8988T (cell line): ENCODE data around the gene AADAC.
"Not testable (repeated sequence)": the region's sequence is repeated elsewhere in the genome, so short reads cannot be mapped to it uniquely, and the experiment has no call there.

Experiments
- DNase-seq: peaks from one replicate; pipeline ENCODE4 v3.0.0; 2011

Gene AADAC

GRCh38 chr3:151813799-151814198, at the start of gene AADAC:
Gene AADAC, plus strand, starts transcription at chr3:151814116. Its CDS starts 47 bp downstream, at chr3:151814163.
- no peak for DNase-seq

GRCh38 chr3:151764699-151765098, 49.2 kb upstream of the AADAC start:
- DNase-seq = not testable (repeated sequence)

DNA sequence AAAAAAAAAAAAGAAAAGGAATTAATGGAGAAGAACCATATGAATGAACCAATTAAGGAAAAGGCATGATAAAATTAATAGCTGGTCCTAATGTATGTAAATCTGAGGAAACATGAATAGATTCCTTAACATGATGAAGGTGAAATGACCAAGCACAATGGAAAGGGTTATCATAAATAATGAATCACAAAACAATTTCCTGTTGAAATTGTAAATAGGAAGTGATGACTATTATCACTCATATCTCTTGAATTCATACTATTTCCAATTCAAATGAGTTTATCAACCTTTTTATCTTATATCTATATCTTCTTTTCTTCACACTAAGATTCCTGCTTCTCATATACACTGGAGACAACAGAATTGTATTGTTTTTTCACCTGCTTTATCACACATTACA, 48.2 kb upstream of the AADAC start:
- DNase-seq = no peak

DNA sequence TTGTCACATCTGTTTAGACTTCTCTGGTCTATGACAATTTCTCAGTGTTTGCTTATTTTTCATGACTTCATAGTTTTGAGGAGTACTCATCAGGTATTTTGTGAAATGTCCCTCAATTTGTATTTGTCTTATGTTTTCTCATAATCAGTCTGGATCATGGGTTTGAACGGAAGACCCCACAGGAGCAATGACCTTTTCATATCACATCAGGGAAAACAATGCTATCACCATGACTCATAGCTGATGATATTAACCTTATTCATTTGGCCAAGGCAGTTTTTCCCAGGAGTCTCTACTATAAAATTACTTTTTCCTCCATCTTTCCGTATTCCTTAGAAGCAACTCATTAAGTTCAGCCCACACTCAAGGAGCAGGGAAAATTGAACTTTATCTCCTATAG, 47.5 kb upstream of the AADAC start:
- no peak for DNase-seq

DNA sequence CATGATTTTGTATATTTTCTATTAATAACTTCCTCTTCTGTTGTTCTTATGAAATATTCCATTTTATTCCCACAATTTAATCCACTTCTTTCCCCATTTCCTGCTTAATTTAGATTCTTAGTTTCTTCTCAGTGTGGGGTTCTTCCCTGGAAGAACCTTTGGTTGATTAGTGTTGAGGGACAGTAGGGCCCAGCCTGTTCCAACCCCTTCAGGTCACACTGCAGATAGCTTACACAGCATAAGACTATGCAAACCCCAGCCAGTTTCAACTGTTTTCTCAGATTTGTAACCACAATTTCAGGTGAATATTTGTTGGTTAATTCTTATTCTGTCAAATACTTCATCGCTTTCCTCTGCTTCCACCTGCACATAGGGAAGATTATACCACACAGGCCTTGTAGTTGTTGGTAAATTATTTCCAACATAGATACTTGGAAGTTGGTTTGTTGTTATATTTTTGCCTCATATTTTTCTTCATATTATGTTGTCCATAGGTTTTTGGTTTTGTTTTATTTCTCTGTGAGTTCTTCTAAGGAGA, 45.5 kb upstream of the AADAC start:
- no peak for DNase-seq

DNA sequence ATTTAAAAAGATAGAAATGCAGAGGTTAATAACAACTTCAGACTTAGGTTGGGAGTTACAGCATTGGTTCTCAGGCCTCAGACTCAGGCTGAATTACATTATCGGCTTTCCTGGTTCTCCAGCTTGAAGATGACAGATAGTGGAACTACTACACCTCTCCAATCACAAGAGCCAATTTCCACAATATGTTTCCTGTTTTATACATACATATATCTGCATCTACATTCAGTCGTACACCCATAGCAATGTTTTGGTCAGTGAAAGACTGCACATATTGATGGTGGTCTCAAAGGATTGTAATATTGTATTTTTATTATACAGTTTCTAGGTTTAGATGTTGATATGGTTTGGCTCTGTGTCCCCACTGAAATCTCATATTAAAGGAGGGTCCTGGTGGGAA, 44.7 kb upstream of the AADAC start:
- DNase-seq = no peak

DNA sequence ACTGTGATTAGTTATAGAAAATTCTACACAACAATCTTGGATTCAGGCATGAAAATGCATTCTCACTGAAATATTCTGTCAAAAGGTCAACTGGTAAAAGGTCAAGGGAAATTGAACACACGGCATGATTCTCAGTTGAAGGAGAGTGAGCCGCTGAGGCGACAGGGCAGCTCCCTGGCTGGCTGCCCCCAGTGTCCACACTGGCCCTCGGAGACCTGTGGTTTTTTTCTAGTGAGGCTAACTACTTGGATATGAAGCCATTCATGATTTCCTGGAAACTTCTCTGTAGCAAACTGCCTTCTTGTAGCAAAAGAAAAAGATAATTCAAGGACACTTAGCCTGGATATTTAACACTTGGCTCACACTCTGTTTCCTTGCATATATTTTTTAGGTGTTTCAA, 43.0 kb upstream of the AADAC start:
- DNase-seq = no peak

DNA sequence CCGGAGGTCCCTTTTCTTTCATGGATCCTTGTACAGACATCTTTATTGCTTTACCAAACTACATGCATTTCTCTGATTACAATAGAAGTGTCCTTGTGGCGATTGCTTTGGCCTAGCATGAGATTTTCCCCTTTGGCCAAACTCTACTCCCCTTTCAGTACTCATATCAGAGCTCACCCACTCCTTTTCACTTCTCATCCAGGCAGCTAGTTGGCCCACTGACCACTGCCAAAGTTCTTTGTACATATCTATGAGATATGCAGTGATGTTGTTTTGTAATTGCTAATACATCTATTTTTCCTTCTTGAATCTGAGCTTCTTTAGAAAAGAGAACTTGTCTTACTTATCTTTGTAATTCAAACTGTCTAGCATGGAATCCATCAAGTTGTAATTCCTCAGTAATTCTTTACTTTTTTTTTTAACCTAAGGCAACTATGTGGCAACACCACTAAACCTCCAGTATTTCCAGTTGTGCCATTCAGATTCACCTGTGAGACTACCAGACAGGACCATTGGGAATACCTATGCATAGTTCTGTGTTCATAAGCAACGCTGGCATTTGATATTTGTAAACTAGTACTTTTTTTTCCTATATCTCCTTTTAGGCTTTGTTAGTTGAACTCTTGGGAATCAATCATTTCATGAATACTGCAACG, 41.0 kb upstream of the AADAC start:
- DNase-seq = no peak

DNA sequence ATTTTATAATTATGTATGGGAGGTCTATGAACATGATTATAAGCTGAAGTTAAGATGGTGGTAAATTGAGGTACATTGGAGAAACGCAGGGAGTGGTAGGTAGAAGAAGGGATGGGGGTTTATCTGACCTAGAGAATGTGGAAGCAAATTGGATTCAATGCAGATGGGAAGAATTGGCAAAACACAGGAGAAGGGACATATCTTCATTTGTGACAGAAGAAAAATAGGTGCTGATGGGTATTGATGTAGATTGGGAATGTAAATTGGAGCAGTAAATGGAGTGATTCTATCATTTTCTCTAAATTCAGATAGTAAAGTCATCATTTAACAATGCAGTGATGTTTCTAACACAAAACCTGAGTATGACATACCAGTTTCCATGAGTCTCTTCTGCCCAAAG, 39.7 kb upstream of the AADAC start:
- DNase-seq = no peak

GRCh38 chr3:151774910-151775309, 39.0 kb upstream of the AADAC start:
- DNase-seq = no peak

DNA sequence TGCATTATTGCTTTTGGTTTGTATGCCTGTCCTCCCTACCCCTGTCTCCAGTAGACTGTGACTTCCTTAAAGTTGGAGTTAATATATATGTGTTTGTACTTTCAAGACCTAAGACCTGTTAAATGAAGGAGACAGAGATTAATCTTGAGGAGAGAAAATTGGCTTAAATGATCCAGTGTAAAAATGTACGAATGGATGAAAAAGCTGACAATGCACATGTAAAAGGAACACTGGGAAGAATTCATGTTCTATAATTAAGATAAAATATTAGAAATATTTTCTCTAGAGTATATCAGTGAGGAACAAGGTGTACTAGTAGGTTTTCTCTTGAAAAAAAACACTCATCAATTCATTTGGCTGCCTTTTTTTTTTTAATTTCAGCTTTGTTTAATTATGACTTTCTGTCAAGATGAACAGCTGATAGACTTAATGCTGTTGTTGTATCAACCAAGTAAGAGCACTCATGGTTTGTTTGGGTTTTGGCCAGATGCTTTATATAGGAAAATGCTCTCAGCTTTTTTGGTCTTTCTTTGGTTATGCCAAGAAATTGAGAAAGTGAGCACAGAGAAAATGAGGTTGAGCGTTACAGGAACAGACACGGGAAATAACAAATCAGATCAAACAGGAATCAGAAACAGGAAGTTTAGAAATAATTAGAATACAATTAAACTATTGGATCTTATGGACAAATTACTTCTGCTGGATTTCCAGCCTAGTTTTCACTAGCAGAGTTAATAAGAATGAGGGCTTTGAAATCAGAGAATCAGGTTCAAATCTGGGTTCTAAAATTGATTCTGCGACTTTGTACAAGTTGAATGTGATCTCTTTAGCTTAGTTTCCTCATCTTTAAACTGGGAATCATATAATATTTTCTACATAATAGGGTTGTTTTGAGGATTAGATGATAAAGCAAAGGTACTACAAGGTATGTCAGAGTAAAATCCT, 38.3 kb upstream of the AADAC start:
- DNase-seq = no peak

- no peak for DNase-seq
These were observed 37.6 kb upstream of the AADAC start for GRCh38 chr3:151776259-151776740.

DNA sequence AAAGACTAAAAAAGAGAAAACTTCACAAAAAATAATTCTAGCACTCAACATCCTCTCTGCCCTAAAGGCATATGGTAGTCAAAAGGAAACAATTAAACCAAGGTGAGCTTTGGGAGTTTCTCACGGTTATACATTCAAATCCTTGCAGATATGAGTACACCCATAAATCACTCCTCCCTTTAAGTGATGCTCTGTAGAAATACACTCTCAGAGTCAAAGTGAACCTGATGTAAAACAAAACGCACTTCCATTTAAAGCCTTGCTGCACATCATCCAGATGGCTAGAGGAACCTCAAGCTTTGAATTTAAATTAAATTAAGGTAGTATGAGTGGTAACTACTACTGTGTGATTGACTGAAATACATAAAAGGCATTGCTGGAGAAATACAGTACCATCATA, 36.0 kb upstream of the AADAC start:
- no peak for DNase-seq

- DNase-seq = no peak
These were observed 26.3 kb upstream of the AADAC start for GRCh38 chr3:151787626-151788025.

DNA sequence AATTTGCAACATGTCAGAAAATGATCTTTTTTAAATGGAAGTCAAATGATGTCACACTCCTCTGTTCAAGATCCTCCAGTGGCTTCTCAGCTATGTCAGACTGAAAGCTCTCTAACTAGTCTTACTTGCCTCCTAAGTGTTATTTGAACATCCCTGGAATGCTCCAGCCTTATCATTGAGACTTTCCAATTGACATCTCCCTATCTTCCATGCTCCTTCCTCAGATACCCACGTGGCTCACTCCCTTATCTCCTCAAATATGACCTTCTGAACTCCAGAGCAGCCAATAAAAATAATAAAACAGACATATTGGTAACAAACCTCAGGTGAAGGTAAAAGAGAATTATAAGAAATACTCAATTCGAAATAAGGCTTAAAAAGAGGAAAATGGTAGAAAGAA, 25.5 kb upstream of the AADAC start:
- DNase-seq = no peak

DNA sequence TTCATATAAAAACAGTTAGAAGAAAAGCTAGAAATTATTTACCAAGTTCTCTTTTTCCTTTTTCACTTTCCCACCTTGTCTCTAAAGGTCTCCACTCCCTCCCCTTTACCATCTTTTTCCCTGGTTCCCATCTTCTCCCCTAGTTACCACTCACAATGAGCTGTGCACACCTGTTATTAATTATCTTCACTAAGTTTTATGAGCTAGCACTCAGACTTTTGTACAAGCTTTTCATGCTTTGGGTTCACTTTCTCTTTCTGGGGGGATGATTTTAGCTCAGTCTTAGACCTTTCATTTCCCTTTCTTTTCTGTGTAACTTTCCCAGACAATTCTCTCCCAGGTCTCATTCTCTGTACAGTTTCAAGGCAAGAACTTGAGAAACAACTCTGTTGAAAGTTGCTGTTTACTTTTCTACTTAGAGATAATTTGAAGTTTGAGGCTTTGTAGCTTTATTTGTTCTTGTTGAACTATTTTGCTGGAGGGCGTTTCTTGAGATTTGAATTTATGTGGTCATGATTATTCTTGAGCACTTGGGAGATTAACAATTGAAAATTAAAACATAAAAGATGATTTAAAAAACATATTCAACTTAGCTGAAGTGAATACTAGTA, 24.0 kb upstream of the AADAC start:
- DNase-seq = no peak

GRCh38 chr3:151790763-151791162, 23.2 kb upstream of the AADAC start:
- DNase-seq = not testable (repeated sequence)

DNA sequence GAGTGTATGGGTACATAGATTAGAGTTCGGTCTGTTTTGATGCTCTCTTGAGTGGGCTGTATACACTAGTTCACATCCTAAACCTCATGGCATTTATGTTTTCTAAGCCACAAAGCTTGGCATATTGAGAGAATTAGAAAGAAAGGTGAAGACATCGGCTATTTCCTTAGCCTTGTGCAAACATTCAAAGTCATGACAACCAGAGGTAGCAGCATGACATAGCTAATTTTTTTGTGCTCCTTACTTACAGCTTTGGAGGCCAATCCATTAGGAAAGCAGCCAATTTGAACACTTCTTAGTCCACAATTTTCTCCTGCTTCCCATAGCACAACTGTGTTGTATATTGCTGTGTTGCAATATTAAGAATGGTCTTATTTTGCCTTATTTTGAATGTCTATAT, 21.5 kb upstream of the AADAC start:
- no peak for DNase-seq

- DNase-seq = no peak
These were observed 20.3 kb upstream of the AADAC start for GRCh38 chr3:151793636-151794035.

DNA sequence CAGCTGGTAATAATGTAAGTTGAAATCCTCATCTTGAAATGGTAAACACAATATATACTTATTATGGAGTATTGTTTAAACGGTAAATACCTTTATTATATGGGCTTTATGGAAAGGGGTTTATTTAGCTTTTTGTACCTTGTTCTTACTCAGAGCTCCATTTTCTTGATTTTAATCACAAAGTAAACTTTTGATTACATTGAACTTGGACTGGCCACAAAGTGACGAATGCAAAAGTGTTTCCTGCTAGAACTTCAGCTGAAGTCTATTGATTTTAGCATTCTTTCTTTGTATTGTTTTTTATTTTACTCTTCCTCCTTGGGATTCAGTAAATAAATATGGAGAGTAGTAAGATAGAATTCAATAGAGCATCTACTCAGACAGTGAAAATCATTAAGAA, 19.8 kb upstream of the AADAC start:
- DNase-seq = no peak

DNA sequence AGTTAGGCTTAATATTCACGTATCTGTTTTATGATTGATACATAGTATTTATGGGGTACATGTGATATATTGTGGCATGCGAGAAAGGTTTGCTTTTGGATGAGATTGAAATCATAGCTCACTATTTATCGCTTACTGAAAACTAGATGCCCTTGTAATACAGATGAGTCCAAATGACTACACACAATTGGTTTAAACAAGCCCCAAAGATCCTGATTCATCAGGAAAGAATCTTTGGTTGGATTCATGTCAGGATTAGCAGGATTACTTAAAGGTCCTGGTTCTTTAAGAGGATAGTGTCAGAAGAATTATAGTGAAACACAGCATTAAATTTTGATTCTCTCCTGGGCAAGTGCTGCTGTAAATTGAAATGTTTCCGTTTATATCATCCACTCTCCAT, 18.6 kb upstream of the AADAC start:
- no peak for DNase-seq

- no peak for DNase-seq
These were observed 17.7 kb upstream of the AADAC start for GRCh38 chr3:151796105-151796680.

DNA sequence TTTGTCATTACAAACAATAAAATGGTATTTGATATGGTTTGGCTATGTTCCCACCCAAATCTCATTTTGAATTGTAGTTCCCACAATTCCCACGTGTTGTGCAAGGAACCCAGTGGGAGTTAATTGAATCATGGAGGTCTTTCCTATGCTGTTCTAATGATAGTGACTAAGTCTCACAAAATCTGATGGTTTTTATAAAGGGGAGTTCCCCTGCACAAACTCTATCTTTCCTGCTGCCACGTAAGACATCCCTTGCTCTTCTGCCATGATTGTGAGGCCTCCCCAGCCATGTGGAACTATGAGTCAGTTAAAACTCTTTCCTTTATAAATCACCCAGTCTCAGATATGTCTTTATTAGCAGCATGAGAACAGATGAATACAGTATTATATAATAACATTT, 15.4 kb upstream of the AADAC start:
- no peak for DNase-seq
